ENCODE measurements around the gene ANKIB1. TPM values are rescaled to one million over a fixed set of nuclear protein-coding genes. Genes with fewer than 3 reads are reported as not detected.

ANKIB1 gene
- total RNA-seq, 8 experiments from 2014 or later, result 28.7 to 96.9 (median 49.8) TPM

DNA sequence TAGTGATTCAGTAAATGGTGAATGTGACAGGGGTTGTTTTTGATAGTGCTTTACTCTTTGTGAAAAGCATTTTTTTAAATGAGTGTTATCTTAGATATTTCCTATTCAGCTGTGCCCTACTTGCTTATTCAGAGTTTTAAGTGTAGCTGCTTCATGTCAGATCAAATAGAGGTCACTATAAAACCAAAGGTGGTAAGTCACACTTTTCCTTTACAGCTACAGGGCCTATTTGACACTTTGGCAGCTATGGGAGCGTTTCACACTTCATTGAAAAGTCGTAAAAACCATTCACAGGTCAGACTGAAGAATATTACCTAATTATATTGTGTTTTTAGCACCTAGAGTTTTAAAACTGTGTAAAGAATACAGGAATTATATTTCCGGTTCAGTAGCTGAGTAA, 67.3 kb downstream of the ANKIB1 start:
- Histone ChIP-seq H3K27ac (no peak overlapping the region), H3K4me3 (no peak overlapping the region), H3K4me1 (replicated peaks in 1 of 2) (no peaks in the 10 kb centered on the region)
- 40 to 100% (median 100%) methylated on average over 1 to 3 of the region's 3 CpGs; no CpG with 5 or more reads in 1 of the 10 experiments for WGBS, 10 experiments
- no peak for ATAC-seq (replicated peaks in 6 of 8)
- in situ Hi-C loops (cut with MboI; ENCODE audit: low pct_unique_long_range_greater_than_20kb in 2 of 9, low sequenced_read_pairs in 9 of 9, unreplicated experiment in 9 of 9), result no loop called here

DNA sequence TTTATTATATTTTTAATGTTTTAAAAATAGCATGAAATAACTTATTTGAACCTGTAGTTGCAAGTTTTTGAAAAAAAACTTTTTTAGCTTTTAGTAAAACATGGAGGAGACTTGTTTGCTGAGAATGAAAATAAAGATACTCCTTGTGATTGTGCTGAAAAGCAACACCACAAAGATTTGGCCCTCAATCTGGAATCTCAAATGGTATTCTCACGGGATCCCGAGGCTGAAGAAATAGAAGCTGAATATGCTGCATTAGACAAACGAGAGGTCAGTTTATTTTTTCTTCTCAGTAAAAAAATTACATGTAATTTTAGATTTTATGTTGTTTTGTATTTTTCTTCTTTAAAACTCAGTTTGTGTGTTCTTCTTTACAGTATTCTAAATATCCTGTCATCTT, 73.5 kb downstream of the ANKIB1 start:
- in situ Hi-C loops (cut with MboI; ENCODE audit: low pct_unique_long_range_greater_than_20kb in 2 of 9, low sequenced_read_pairs in 9 of 9, unreplicated experiment in 9 of 9), result no loop called here
- WGBS, 10 experiments, result 94 to 100% (median 100%) methylated on average over 1 to 3 of the region's 3 CpGs; no CpG with 5 or more reads in 1 of the 10 experiments
- Histone ChIP-seq H3K27ac (no peak overlapping the region), H3K4me1 (replicated peaks in 1 of 2) (no peaks in the 10 kb centered on the region), H3K4me3 (no peak overlapping the region)
- no peak for ATAC-seq (replicated peaks in 6 of 8)

DNA sequence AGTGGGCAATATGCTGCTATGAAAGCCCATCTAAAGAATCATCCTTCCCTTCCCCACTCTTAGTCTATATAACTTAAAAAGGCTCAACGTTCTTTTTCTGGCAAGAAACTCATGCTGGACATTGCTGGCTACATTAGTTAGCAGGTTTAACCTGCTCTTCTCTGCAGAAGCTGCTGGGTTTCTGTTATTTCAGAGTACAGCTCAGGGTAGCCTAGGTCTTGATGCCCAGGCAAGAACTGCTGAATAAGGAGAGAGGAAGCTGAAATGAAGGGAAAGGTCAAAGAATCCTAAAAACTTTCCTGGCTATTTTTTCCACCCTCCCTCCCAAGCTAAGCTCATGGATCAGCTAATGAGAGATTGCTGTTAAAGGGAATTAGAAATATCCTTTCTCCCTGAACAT, 79.4 kb downstream of the ANKIB1 start:
- H3K4me1 ChIP-seq (replicated peaks in 1 of 2), result peaks cover 0 to 8% of the 10 kb centered on the region in 2 donors
- no peak for ATAC-seq (replicated peaks in 6 of 8)
- H3K4me3 ChIP-seq, result no peak overlapping the region
- 57 to 78% (median 70%) methylated on average over 1 of the region's 1 CpG; no CpG with 5 or more reads in 7 of the 10 experiments for WGBS, 10 experiments
- H3K27ac ChIP-seq, result no peak overlapping the region
- in situ Hi-C loops (cut with MboI; ENCODE audit: low pct_unique_long_range_greater_than_20kb in 2 of 9, low sequenced_read_pairs in 9 of 9, unreplicated experiment in 9 of 9), result no loop called here

DNA sequence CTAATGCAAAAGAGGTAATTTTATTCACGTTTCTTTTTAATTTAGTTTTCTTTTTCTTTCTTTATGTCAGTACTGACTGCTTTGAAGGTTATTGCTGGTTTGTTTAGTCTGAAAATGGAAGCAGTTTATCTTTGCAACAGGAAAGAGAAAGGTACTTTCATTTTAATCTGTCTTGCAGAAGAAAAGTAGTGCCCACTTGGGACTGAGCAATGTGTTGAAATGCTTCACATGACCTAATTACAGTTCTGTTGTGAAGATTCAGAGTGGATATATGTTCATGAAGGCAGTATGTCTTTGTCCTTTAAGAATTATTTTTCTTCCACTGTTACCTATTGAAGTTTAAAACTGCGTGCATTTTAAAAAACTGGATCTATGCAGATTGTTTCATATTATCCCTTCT, 80.1 kb downstream of the ANKIB1 start:
- peak in 5 of 8 experiments; percentile 45 to 75 (median 66) for ATAC-seq (replicated peaks in 6 of 8)
- H3K27ac ChIP-seq, result no peak overlapping the region
- H3K4me3 ChIP-seq, result no peak overlapping the region
- H3K4me1 ChIP-seq (replicated peaks in 1 of 2), result peaks cover 0 to 8% of the 10 kb centered on the region in 2 donors
- in situ Hi-C loops (cut with MboI; ENCODE audit: low pct_unique_long_range_greater_than_20kb in 2 of 9, low sequenced_read_pairs in 9 of 9, unreplicated experiment in 9 of 9), result no loop called here
- WGBS, 10 experiments, result 74 to 100% (median 90%) methylated on average over 1 to 2 of the region's 2 CpGs

DNA sequence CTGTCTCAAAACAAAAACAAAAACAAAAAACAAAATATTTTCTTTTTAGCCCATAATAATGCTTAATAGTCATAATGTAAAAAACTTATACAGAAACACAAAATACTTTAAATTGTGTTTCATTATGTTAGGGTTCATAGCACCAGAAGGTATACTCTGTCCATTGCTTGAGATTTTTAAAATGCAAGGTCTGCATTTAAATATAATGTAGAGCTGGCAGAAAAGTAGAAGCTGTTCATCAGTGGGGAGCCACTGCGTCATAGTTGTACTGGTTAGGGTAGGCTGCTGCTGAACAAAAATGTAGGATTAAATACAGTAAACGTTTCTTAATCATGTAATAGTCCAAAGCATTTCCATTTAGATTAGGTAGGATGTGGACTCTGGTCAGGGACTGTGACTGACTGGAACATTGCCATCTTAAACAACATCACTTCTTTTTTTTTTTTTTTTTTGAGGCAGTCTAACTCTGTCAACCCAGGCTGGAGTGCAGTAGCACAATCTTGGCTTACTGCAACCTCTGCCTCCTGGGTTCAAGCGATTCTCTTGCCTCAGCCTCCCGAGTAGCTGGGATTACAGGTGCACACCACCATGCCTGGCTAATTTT, 85.2 kb downstream of the ANKIB1 start:
- H3K4me1 ChIP-seq (replicated peaks in 1 of 2), result peaks cover 0 to 5% of the 10 kb centered on the region in 2 donors
- ATAC-seq (replicated peaks in 6 of 8), result no peak
- in situ Hi-C loops (cut with MboI; ENCODE audit: low pct_unique_long_range_greater_than_20kb in 2 of 9, low sequenced_read_pairs in 9 of 9, unreplicated experiment in 9 of 9), result no loop called here
- 85 to 100% (median 94%) methylated on average over 1 to 3 of the region's 4 CpGs; no CpG with 5 or more reads in 2 of the 10 experiments for WGBS, 10 experiments
- no peak overlapping the region for H3K27ac ChIP-seq
- H3K4me3 ChIP-seq, result no peak overlapping the region

DNA sequence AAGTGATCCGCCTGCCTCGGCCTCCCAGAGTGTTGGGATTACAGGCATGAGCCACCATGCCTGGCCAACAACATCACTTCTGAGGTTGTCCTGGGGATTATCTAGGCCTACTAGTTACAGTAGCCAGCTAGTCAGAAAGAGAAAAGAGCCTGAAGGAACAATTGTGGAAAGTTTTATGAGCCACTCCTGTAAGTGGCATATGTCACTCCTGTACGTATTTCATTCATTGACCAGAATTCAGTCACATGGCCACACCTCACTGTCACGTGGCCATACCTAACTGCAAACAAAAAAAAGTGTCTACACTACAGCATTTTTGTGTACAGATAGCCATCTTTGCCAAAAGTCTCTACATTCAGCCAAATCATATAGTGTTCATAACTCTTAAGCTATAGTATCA, 85.7 kb downstream of the ANKIB1 start:
- Histone ChIP-seq H3K4me3 (no peak overlapping the region), H3K27ac (no peak overlapping the region), H3K4me1 (replicated peaks in 1 of 2) (no peaks in the 10 kb centered on the region)
- 67 to 100% (median 94%) methylated on average over 1 to 4 of the region's 4 CpGs; no CpG with 5 or more reads in 1 of the 10 experiments for WGBS, 10 experiments
- in situ Hi-C loops (cut with MboI; ENCODE audit: low pct_unique_long_range_greater_than_20kb in 2 of 9, low sequenced_read_pairs in 9 of 9, unreplicated experiment in 9 of 9), result no loop called here
- ATAC-seq (replicated peaks in 6 of 8), result no peak

DNA sequence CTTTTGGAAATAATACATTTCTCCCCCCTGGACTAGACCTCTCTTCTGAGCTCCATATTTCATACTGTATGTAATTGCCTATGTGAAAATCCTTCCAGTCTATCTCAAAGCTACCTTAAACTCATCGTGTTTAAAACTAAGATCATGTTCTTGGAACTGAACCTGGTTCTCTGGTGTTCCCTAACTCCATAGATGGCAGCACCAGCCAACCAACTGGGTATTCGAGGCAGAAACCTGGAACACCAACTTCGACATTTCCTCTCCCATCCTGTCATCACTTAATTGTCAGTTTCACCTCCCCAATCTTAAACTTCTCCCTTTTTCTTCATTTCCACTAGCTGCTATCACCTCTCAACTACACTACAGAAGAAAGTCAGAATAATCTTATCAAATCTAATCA, 87.0 kb downstream of the ANKIB1 start:
- Histone ChIP-seq H3K27ac (no peak overlapping the region), H3K4me3 (no peak overlapping the region), H3K4me1 (replicated peaks in 1 of 2) (no peaks in the 10 kb centered on the region)
- in situ Hi-C loops (cut with MboI; ENCODE audit: low pct_unique_long_range_greater_than_20kb in 2 of 9, low sequenced_read_pairs in 9 of 9, unreplicated experiment in 9 of 9), result no loop called here
- no peak for ATAC-seq (replicated peaks in 6 of 8)
- WGBS, 10 experiments, result 86 to 100% (median 100%) methylated on average over 1 to 3 of the region's 3 CpGs; no CpG with 5 or more reads in 1 of the 10 experiments

DNA sequence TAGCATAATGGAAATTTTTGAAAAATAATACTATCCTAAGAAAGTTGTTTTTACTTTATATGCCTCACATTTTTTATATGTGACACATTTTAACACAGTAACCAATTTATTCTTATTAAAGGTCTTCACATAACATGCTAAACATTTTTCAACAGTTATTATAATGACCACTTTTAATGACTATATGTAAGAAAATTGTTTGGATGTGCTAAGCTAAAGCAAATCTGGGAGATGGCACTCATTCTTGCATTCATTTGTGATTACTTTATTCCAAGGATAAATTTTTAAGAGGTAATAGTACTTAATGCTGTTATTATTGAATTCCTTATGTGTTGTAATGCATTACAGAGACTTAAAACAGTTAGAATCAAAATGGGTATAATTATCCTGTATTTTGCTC, 88.1 kb downstream of the ANKIB1 start:
- H3K4me3 ChIP-seq, result no peak overlapping the region
- no peaks in the 10 kb centered on the region for H3K4me1 ChIP-seq (replicated peaks in 1 of 2)
- in situ Hi-C loops (cut with MboI; ENCODE audit: low pct_unique_long_range_greater_than_20kb in 2 of 9, low sequenced_read_pairs in 9 of 9, unreplicated experiment in 9 of 9), result no loop called here
- no peak for ATAC-seq (replicated peaks in 6 of 8)
- no peak overlapping the region for H3K27ac ChIP-seq

DNA sequence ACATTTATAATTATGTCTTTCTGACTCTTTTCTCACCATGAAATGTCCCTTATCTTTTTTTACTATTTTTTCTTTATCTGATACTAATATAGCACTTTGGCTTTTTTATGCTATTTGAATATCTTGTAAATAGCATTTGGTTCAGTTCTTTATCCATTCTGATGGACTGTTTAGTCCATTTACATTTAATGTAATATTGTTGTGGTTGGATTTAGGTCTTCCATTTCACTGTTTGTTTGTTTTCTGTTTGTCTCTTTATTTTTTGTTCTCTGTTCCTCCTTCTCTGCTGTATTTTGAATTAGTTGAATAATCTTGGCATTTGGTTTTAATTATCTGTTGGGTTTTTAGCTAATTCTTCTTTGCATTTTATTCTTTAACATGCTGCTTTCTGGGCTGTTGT, 89.8 kb downstream of the ANKIB1 start:
- no peak overlapping the region for H3K27ac ChIP-seq
- ATAC-seq (replicated peaks in 6 of 8), result no peak
- in situ Hi-C loops (cut with MboI; ENCODE audit: low pct_unique_long_range_greater_than_20kb in 2 of 9, low sequenced_read_pairs in 9 of 9, unreplicated experiment in 9 of 9), result no loop called here
- no peaks in the 10 kb centered on the region for H3K4me1 ChIP-seq (replicated peaks in 1 of 2)
- no peak overlapping the region for H3K4me3 ChIP-seq

DNA sequence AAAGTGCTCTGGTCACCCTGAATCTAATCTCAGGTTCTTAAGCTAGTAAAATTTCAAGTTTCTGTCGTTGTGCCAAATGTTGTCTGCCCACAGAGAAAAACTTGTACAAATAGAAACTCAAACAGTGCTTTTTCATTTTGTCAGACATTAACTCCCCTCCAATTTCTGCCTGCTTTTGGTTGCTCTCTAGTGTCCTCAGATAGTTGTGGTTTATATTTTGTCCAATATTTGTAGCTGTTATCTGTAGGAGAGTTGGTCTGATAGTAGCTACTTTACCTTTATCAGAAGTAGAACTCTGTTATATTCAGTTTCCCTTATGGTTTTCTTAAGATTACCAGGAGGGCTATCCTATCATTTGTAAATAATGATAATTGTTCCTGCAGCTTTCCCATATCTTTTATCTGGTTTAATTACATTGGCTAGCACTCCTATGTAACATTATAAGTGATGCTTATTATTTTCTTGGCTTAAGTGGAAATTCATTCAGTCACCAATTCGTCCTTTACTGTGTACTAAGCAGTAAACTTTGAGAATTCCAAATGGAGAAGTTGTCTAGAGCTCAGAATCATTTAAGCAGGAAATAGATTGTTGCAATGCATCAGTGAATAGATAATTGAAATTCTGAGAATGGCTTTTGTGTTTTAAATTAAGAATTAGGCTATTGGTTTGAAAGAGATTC, 91.0 kb downstream of the ANKIB1 start:
- H3K4me3 ChIP-seq, result no peak overlapping the region
- no peaks in the 10 kb centered on the region for H3K4me1 ChIP-seq (replicated peaks in 1 of 2)
- in situ Hi-C loops (cut with MboI; ENCODE audit: low pct_unique_long_range_greater_than_20kb in 2 of 9, low sequenced_read_pairs in 9 of 9, unreplicated experiment in 9 of 9), result no loop called here
- ATAC-seq (replicated peaks in 6 of 8), result no peak
- no peak overlapping the region for H3K27ac ChIP-seq
- WGBS, 10 experiments, result 81 to 100% (median 100%) methylated on average over 1 to 2 of the region's 2 CpGs; no CpG with 5 or more reads in 1 of the 10 experiments

DNA sequence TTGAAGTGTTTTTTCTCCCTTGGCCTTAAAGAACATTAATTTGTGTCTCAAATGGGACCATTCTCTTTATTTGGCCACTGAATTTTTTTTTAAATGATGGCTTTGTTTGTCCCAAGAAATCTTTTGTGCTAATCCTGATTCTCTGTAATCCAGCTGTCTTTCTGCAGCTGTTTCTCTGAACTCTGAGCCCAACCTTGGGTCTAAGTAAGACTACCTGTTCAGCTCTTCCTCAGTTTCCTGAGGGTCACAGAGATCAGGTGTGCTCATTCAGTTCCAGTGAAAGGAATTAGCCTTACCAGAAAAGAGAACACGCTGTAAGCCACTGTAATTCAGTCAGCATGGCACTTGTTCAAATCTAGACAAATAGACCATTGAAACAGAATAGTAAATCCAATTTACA, 94.2 kb downstream of the ANKIB1 start:
- WGBS, 10 experiments, result 88 to 100% (median 100%) methylated on average over 1 of the region's 1 CpG; no CpG with 5 or more reads in 2 of the 10 experiments
- no peak overlapping the region for H3K27ac ChIP-seq

DNA sequence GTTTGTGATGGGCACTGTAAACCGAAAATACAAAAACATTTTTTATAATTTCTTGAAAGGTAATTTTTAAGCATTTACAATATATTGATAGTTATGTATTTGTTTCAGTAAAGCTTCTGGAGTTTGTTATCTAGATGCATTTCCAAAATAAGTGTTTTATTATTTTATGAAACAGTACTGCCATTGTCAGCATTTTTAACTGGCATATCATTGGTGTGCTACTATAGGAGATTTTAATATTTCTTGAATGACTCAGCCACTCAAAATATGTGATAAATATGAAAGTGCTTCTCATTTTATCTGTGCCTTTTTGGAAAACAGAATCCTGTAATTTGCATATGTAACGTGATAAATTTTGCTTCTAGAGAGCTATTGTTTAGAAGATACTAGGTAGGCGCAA, 97.9 kb downstream of the ANKIB1 start:
- H3K4me3 ChIP-seq, result no peak overlapping the region
- no peak for ATAC-seq (replicated peaks in 6 of 8)
- in situ Hi-C loops (cut with MboI; ENCODE audit: low pct_unique_long_range_greater_than_20kb in 2 of 9, low sequenced_read_pairs in 9 of 9, unreplicated experiment in 9 of 9), result no loop called here
- no peak overlapping the region for H3K27ac ChIP-seq
- WGBS, 10 experiments, result 86 to 100% (median 94%) methylated on average over 1 to 3 of the region's 3 CpGs
- H3K4me1 ChIP-seq (replicated peaks in 1 of 2), result no peaks in the 10 kb centered on the region

More for the DNA sequence above, 94.2 kb downstream of the ANKIB1 start:
- H3K4me3 ChIP-seq, result no peak overlapping the region
- in situ Hi-C loops (cut with MboI; ENCODE audit: low pct_unique_long_range_greater_than_20kb in 2 of 9, low sequenced_read_pairs in 9 of 9, unreplicated experiment in 9 of 9), result no loop called here
- H3K4me1 ChIP-seq (replicated peaks in 1 of 2), result no peaks in the 10 kb centered on the region
- no peak for ATAC-seq (replicated peaks in 6 of 8)

DNA sequence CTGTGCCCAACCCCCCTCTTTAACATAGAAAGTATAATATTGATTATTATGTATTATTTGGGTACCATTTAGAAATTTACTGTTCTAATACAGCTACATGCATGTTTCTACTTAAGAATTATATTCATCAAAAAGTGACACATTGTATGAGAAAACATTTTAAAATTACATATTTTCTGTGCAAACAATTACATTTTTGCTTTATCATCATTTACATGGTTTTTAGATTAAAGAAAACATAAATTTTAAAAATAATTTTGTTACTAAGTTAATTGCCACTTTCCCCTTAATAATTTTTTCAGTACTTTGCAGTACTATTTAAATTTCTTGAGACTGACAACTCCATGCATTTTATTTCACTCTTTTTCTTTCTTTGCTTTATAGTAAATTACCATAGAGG, 106.2 kb downstream of the ANKIB1 start:
- ATAC-seq (replicated peaks in 6 of 8), result no peak

DNA sequence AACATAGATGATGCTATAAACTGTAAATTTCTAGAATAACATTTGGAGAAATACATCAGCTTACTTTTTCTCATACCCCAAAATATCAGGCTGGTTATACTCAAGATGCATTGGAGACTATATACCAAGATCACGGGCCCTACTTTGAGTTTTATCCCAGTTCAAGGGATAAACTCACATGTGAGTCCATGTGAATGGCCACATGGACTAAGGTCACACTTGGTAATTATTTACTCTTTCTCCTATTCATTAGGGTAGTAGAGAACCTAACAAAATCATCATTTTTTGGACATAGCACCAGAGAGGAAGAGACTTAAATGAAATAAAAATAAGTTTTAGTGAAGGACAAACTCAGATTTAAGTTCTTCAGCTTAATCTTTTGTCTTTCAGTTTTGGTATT, 108.4 kb downstream of the ANKIB1 start:
- Histone ChIP-seq H3K27ac (no peak overlapping the region), H3K4me3 (no peak overlapping the region), H3K4me1 (replicated peaks in 1 of 2) (no peaks in the 10 kb centered on the region)
- 80 to 100% (median 100%) methylated on average over 1 of the region's 1 CpG; no CpG with 5 or more reads in 4 of the 10 experiments for WGBS, 10 experiments
- in situ Hi-C loops (cut with MboI; ENCODE audit: low pct_unique_long_range_greater_than_20kb in 2 of 9, low sequenced_read_pairs in 9 of 9, unreplicated experiment in 9 of 9), result no loop called here
- ATAC-seq (replicated peaks in 6 of 8), result no peak

More for the DNA sequence above, 106.2 kb downstream of the ANKIB1 start:
- no peaks in the 10 kb centered on the region for H3K4me1 ChIP-seq (replicated peaks in 1 of 2)
- no peak overlapping the region for H3K4me3 ChIP-seq
- in situ Hi-C loops (cut with MboI; ENCODE audit: low pct_unique_long_range_greater_than_20kb in 2 of 9, low sequenced_read_pairs in 9 of 9, unreplicated experiment in 9 of 9), result no loop called here
- H3K27ac ChIP-seq, result no peak overlapping the region

All from motor neuron (in vitro differentiated cells).